Activated naive CD8-positive, alpha-beta T cell treated with anti-CD3 and anti-CD28 coated beads, Interleukin-2, amount 50 U/mL, for 24 hours (primary cell): ENCODE measurements around the gene PLCL1.
"Not testable (repeated sequence)": the region's sequence is repeated elsewhere in the genome, so short reads cannot be mapped to it uniquely, and the experiment has no call there.

ENCODE experiments used
- ATAC-seq: fragments of 150-1000 bp; cut with Tn5 transposase; one replicate; pipeline ENCODE4 v1.10.0; 2021
- DNase-seq: peaks from one replicate; pipeline ENCODE4 v3.0.0; 2021
- H3K27ac Mint-ChIP-seq: one replicate; pipeline ENCODE4 v1.8.0; 2021; ENCODE audit warnings: mild to moderate bottlenecking, mixed read lengths
- H3K27me3 Mint-ChIP-seq: one replicate; pipeline ENCODE4 v1.8.0; 2021; ENCODE audit warnings: mixed read lengths
- H3K36me3 Mint-ChIP-seq: one replicate; pipeline ENCODE4 v1.8.0; 2021; ENCODE audit warnings: low read depth, mixed read lengths
- H3K4me1 Mint-ChIP-seq: one replicate; pipeline ENCODE4 v1.8.0; 2021; ENCODE audit warnings: mixed read lengths
- H3K4me3 Mint-ChIP-seq: one replicate; pipeline ENCODE4 v1.8.0; 2021; ENCODE audit warnings: mild to moderate bottlenecking, moderate library complexity, mixed read lengths
- H3K9me3 Mint-ChIP-seq: one replicate; pipeline ENCODE4 v1.8.0; 2021; ENCODE audit warnings: mixed read lengths

PLCL1 gene

DNA sequence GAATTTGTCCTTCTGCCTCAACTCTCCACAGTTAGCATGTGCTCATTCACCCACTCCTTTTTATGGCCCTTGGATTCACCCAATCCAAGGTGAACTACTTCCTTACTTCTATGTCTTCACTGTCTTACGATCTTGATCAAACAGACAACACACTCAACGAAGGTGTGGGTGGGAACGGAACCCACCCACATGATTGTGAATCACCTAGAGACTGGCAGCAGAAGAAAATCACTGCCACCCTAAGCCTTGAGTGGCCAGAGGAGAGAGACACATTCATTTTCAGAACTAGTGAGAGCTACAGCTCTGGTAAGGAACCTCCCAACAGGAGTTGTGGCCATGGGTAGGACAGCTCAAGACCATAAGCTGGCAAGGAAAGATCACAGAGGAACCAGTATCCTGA lies 194.3 kb downstream of the PLCL1 start:
- Mint-ChIP-seq H3K27ac (peak overlapping the region; percentile 72), H3K27me3 (no peaks in the 10 kb centered on the region), H3K9me3 (peaks cover 11% of the 10 kb centered on the region), H3K36me3 (peaks cover 3% of the 10 kb centered on the region), H3K4me3 (no peak overlapping the region), H3K4me1 (peaks cover 68% of the 10 kb centered on the region)
- DNase-seq (no peak), ATAC-seq (peak; percentile 39)

DNA sequence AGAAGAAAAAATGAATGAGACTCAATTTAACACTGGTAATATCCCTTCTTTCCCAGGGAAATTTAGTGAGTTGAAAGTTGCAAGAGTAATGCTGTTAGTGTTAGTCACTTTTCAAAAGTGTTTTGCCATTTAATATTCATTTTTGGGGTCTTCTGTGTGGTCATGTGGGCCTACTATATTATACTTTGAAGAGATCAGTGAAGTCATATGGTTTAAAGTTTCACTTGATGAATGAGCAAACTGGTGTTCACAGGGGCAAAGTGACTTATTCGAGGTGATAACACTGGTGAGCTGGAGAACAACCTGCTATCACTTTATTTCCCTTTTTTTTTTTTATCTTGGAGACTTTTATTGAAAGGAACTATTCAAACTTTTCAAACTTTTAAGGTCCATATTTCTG lies 196.0 kb downstream of the PLCL1 start:
- DNase-seq, result no peak
- Mint-ChIP-seq H3K27ac (peak overlapping the region; percentile 49), H3K9me3 (peaks cover 11% of the 10 kb centered on the region), H3K36me3 (peaks cover 3% of the 10 kb centered on the region), H3K4me1 (peaks cover 66% of the 10 kb centered on the region), H3K4me3 (no peak overlapping the region), H3K27me3 (no peaks in the 10 kb centered on the region)
- peak; percentile 55 for ATAC-seq

DNA sequence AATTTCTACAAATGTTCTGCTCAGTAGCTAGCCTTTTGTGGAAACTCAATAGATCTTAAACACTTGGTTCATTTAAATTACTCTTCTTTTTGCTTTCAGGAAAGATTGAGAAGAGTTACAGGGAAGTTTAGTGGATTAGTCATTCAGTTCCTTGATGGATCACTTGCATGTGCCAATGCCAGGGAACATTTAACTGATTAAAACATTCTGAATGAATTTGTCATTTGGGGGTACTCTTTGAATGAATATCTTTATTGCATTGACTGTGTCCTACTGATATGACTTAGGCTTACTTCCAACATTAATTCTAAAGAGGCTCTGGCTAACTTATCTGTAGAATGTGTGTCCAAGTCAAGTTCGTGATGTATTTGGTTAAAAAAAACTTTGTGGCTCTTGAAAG lies 199.8 kb downstream of the PLCL1 start:
- Mint-ChIP-seq H3K4me3 (no peak overlapping the region), H3K9me3 (peaks cover 17% of the 10 kb centered on the region), H3K36me3 (no peaks in the 10 kb centered on the region), H3K4me1 (peaks cover 67% of the 10 kb centered on the region), H3K27ac (peak overlapping the region; percentile 95), H3K27me3 (no peaks in the 10 kb centered on the region)
- DNase-seq, result no peak
- ATAC-seq, result no peak

DNA sequence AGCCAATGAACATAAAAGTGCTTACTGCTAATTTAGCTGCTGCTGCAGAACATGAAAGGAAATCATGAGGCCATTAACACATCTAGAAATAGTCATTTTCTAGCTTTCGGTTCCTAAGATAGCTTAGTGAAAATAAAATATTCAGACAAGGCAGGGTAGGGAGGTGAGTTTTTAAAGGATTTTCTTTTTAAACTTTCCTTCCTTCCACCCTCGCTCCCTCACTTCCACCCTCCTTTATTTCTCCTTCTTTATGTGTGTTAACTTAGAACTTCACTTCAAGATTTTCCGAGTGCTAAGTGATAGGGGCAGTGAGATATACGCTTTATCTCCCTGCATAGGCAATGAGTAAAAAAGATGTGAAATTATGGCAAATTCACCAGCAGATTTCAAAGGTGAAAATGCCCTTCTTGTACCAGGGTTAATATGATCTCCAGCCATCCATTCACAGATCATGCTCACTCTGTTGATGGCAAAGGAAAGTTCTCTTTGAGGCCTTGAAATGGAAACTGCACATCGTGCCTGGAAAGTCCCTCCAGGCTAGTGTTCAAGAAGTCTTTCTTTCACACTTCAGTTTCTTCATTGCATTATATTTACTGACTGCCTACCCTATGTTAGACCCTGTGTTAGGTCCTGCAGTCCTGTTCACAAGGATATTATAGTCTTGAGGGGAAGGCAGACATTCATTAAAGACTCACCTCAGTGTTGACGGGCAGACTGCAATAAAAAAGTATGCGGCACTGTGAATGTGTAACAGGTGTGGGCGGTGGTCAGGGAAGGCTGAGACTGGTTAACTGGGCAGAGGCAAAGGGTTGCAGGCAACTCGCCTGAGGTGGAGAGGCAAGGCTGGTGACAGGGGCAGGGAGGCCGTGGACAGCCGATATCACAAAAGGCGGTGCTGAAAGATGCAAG lies 200.8 kb downstream of the PLCL1 start:
- ATAC-seq, result peak; percentile 81
- Mint-ChIP-seq H3K4me1 (peaks cover 62% of the 10 kb centered on the region), H3K27me3 (no peaks in the 10 kb centered on the region), H3K9me3 (peaks cover 27% of the 10 kb centered on the region), H3K36me3 (no peaks in the 10 kb centered on the region), H3K27ac (peak overlapping the region; percentile 95), H3K4me3 (peak overlapping the region; percentile 68)
- peak; percentile 18 for DNase-seq

DNA sequence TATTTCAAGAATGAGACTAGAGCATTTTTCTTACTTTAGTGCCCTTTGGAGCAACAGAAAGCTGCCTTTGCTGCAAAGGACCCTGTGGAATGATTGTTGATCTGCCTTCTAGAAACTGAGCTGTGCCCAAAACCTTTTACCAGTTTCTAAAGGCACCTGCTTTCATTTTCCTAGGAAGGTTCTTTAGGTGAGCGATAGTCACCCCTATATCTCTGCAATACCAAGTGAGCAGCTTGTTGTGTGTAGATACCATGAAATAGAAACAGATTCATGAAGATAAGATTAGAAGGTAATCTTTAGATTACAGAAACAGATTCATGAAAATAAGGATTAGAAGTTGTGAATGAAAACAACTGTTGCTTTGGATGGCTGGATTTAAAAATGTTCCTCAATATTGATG lies 202.3 kb downstream of the PLCL1 start:
- H3K27me3 Mint-ChIP-seq, result no peaks in the 10 kb centered on the region
- peaks cover 35% of the 10 kb centered on the region for H3K9me3 Mint-ChIP-seq
- DNase-seq, result no peak
- peaks cover 6% of the 10 kb centered on the region for H3K36me3 Mint-ChIP-seq
- ATAC-seq, result no peak
- peaks cover 47% of the 10 kb centered on the region for H3K4me1 Mint-ChIP-seq
- no peak overlapping the region for H3K4me3 Mint-ChIP-seq
- H3K27ac Mint-ChIP-seq, result peak overlapping the region; percentile 15

DNA sequence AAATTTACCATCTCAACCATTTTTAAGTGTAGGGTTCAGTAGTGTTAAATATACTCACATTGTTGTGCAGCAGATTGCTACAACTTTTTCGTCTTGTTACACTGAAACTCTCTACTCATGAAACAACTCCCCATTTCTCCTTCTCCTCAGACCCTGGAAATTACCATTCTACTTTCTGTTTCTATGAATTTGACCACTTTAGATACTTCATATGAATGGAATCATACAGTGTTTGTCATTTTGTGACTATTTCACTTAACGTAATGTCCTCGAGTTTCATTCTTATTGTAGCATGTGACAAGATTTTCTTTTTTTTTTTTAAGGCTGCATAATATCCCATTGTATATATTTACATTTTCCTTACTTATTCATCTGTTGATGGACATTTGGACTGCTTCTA lies 203.8 kb downstream of the PLCL1 start:
- ATAC-seq (no peak), DNase-seq (no peak)
- peak overlapping the region; percentile 40 for H3K27ac Mint-ChIP-seq
- no peak overlapping the region for H3K4me3 Mint-ChIP-seq
- H3K4me1 Mint-ChIP-seq, result peaks cover 49% of the 10 kb centered on the region
- H3K36me3 Mint-ChIP-seq, result peaks cover 9% of the 10 kb centered on the region
- H3K9me3 Mint-ChIP-seq, result peaks cover 38% of the 10 kb centered on the region
- H3K27me3 Mint-ChIP-seq, result no peaks in the 10 kb centered on the region

DNA sequence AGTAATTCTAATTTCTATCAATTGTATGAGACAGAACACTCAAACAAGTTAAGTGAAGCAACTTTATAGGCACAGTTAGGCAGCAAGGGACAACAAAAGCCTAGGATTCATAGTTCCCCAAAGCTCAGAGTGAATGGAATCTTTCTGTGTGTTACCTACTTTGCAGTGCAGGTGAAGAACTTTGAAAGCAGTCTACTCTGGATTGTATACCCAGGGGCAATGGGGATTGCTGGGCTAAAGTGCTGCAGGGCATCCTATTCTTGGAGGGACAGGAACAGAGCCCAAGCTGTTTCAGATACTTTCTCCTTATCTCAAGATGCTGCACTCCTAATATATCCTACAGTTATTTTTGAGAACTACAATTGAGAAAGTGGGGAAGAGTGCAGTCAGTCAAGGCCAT lies 207.6 kb downstream of the PLCL1 start:
- Mint-ChIP-seq H3K4me3 (no peak overlapping the region), H3K4me1 (peaks cover 30% of the 10 kb centered on the region), H3K27me3 (no peaks in the 10 kb centered on the region), H3K9me3 (peaks cover 38% of the 10 kb centered on the region), H3K27ac (no peak overlapping the region), H3K36me3 (peaks cover 9% of the 10 kb centered on the region)
- DNase-seq (no peak), ATAC-seq (no peak)

DNA sequence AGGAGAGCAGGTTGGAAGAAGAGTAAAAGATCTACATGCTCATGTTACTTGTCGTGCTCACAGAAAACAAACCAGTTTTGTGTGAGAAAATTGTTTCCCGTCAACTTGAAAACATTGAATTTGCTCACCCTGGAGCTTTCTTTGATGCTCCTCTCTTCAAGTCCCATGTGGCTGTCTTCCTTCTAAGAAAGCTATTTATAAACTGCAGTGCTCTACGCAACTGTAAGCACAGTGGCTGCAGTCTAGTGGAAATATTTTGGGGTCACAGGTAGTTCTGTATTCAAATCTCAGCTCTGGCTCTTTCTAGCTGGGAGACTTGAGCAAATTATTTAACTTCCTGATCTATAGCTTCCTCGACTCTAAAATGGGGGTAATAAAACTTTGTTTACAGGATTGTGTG lies 211.8 kb downstream of the PLCL1 start:
- H3K27me3 Mint-ChIP-seq, result no peaks in the 10 kb centered on the region
- peak overlapping the region; percentile 23 for H3K27ac Mint-ChIP-seq
- no peak for ATAC-seq
- no peak overlapping the region for H3K4me3 Mint-ChIP-seq
- peaks cover 6% of the 10 kb centered on the region for H3K36me3 Mint-ChIP-seq
- peaks cover 7% of the 10 kb centered on the region for H3K9me3 Mint-ChIP-seq
- peaks cover 19% of the 10 kb centered on the region for H3K4me1 Mint-ChIP-seq
- DNase-seq, result no peak

DNA sequence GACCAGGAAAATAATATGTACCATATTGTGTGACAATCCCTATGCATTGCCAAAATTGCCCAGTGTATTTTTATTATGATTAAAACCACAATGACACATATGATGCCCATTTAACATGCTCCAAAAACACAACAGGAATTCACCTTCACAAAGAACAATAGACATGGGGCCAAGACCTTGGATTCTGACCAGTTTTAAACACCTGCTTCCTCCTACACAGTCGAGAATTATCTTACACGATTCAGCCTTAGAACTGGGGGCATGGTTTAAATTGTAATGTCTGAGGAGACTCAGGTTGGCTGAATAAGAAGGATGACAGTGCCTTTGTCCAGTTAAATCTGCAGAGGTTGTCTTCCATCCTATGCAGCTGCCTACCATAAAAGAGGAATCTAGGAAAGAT lies 212.7 kb downstream of the PLCL1 start:
- no peak overlapping the region for H3K27ac Mint-ChIP-seq
- ATAC-seq (no peak), DNase-seq (no peak)
- no peak overlapping the region for H3K4me3 Mint-ChIP-seq
- H3K4me1 Mint-ChIP-seq, result peaks cover 19% of the 10 kb centered on the region
- peaks cover 2% of the 10 kb centered on the region for H3K36me3 Mint-ChIP-seq
- H3K27me3 Mint-ChIP-seq, result no peaks in the 10 kb centered on the region
- H3K9me3 Mint-ChIP-seq, result no peaks in the 10 kb centered on the region

DNA sequence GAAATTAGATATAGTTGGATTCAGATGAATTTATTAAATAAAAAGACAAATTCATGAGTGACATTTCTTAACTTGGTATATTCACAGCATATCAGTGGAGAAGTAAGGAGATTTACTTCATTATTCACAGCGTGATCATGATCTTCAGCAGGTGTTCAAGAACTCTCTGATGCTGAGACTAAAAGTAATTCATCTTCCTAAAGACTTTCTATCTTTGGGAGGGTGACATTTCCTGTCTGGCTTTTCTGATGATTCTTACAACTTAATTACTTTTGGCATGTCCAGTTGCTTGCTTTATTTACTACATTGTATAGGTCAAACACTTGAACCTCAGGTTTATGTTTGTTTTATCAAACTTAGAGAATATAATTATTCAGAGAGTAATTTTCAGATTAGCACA lies 224.6 kb downstream of the PLCL1 start:
- peaks cover 12% of the 10 kb centered on the region for H3K4me1 Mint-ChIP-seq
- H3K4me3 Mint-ChIP-seq, result no peak overlapping the region
- ATAC-seq (no peak), DNase-seq (no peak)
- H3K36me3 Mint-ChIP-seq, result no peaks in the 10 kb centered on the region
- H3K27me3 Mint-ChIP-seq, result no peaks in the 10 kb centered on the region
- no peaks in the 10 kb centered on the region for H3K9me3 Mint-ChIP-seq
- no peak overlapping the region for H3K27ac Mint-ChIP-seq

DNA sequence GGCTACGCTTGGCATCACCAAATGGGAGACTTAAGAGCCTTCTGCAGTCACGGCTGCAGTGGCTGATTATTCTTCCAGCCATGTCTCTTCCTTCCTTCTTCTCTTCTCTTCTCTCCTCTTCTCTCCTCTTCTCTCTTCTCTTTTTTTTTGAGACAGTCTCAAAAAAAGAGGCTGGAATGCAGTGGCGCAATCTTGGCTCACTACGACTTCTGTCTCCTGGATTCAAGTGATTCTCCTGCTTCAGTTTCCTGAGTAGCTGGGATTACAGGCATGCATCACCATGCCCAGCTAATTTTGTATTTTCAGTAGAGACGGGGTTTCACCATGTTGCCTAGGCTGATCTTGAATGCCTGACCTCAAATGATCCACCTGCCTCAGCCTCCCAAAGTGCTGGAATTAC lies 225.2 kb downstream of the PLCL1 start:
- H3K9me3 Mint-ChIP-seq, H3K36me3 Mint-ChIP-seq, ATAC-seq, H3K27me3 Mint-ChIP-seq, H3K27ac Mint-ChIP-seq, H3K4me3 Mint-ChIP-seq, DNase-seq: not testable (repeated sequence)
- peaks cover 12% of the 10 kb centered on the region for H3K4me1 Mint-ChIP-seq

DNA sequence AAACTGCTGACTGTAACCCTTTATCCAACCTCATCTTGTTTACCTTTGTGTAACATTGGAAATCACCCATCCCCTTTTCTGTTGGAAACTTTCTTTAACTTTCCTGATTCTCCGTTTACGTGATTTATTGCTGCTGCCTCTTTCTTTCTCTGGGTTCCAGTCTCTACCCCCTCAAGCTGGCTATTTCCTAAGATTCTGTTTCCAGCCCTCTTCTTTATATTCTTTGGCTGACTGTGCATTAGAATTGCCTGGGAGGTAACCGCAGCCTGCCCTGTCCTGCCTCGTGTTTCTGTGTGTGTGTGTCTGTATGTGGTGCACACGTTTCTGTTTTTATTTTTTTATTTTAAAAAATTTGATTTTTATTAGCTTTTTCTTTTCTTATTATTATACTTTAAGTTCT lies 229.2 kb downstream of the PLCL1 start:
- ATAC-seq (no peak), DNase-seq (no peak)
- no peak overlapping the region for H3K4me3 Mint-ChIP-seq
- H3K27me3 Mint-ChIP-seq, result no peaks in the 10 kb centered on the region
- no peaks in the 10 kb centered on the region for H3K9me3 Mint-ChIP-seq
- H3K36me3 Mint-ChIP-seq, result peaks cover 1% of the 10 kb centered on the region
- H3K4me1 Mint-ChIP-seq, result peaks cover 26% of the 10 kb centered on the region
- no peak overlapping the region for H3K27ac Mint-ChIP-seq

DNA sequence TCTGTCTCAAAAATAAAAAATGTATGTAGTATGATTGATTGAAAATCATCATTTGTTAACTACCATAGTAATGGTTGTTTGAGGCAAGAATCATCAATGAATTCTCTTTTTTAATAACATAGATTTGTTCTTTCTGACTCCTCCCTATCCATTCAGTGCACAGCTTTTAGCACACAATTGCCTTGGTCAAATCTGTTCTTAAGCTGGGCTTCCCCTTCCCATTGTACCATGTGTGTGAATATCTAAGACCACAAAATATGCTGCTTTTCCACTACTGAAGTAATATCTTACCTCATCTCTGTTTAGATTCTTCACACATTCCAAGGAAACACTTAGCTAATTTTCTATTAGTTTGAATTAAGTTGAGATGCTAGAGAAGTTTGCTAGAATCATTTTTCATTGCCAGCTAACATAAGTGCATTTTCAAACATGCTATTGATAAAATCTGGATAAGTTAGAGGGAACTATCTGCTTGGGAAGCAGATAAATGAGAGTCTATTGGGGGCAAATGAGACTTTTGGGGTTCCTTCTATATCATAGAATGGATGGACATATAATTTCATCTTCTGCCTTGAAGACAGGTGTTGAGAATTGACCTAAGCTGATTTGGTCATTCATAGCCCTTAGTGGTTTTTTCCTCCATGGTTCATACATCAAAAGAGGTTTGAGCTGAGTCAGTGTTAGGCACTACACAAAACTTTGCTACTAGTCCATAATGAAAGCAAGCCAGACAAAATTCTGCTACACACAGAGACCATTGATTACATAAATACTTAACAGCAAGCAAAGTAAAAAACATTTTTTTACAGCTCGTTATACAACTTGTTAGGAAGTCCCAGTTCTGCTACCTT lies 231.9 kb downstream of the PLCL1 start:
- Mint-ChIP-seq H3K27me3 (no peaks in the 10 kb centered on the region), H3K27ac (no peak overlapping the region), H3K4me3 (no peak overlapping the region), H3K9me3 (no peaks in the 10 kb centered on the region), H3K4me1 (peaks cover 30% of the 10 kb centered on the region), H3K36me3 (peaks cover 3% of the 10 kb centered on the region)
- ATAC-seq (peak; percentile 33), DNase-seq (no peak)

DNA sequence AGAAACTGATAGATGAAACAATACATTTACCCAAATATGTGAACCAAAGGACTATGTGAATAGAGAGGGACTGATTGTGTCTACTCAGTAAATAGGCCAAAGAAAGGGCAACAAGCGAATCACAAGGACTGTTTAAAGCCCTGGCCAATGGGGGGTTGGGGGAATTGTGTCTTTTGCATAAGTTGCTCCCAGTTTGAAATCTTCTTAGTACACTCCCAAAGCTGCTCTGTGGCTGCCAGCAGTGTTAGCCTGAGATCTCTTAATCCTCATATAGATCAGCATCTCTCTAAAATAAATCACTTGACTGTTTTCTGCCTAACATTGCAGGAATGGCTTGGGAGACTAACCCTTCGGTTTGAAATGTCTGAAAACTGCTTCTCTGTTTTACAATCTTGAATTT lies 236.4 kb downstream of the PLCL1 start:
- Mint-ChIP-seq H3K4me1 (peaks cover 30% of the 10 kb centered on the region), H3K27ac (no peak overlapping the region), H3K4me3 (no peak overlapping the region), H3K27me3 (no peaks in the 10 kb centered on the region), H3K36me3 (peaks cover 1% of the 10 kb centered on the region), H3K9me3 (no peaks in the 10 kb centered on the region)
- DNase-seq (no peak), ATAC-seq (no peak)

DNA sequence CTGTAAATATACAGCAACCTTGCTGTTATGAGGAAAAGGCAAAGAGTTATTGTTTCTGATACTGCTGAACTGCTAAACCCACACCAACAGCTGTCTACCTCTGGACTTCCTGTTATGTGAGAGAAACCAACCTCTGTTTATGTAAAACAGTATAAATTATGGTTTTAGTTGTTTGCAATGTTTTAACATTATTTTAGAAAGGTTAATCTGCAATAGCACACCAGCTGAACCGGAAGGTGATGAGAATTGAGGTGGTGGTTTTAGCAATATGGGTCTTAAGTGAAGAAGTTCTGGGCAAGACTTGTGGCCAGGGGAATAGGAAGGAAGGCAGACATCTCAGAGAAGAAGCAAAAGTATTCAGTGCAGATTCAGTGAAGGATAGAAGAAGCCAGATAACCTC lies 237.8 kb downstream of the PLCL1 start:
- Mint-ChIP-seq H3K4me3 (no peak overlapping the region), H3K27ac (no peak overlapping the region), H3K4me1 (peaks cover 27% of the 10 kb centered on the region), H3K36me3 (peaks cover 3% of the 10 kb centered on the region), H3K9me3 (peaks cover 4% of the 10 kb centered on the region), H3K27me3 (no peaks in the 10 kb centered on the region)
- ATAC-seq, result no peak
- no peak for DNase-seq
